HAP-1 (cell line): ENCODE results near the gene TAS2R9.

Experiments
- DNase-seq, 2 experiments: peaks; one replicate each; pipeline ENCODE4 v3.0.0-alpha.2; 2016 to 2020; ENCODE audit warnings: low spot score in 2 of 2
- H3K27me3 ChIP-seq: fragments of 250-450 bp; sonication (Bioruptor Pico); 2 replicates; pipeline ENCODE4 v1.5.1; 2020; ENCODE audit warnings: low read depth, mild to moderate bottlenecking, moderate library complexity
- H3K36me3 ChIP-seq: fragments of 250-450 bp; sonication (Bioruptor Pico); replicated peaks from 2 replicates; pipeline ENCODE4 v1.5.1; 2020; ENCODE audit warnings: mild to moderate bottlenecking
- H3K4me1 ChIP-seq: fragments of 250-450 bp; sonication (Bioruptor Pico); 2 replicates; pipeline ENCODE4 v1.5.1; 2020; ENCODE audit warnings: mild to moderate bottlenecking
- H3K4me3 ChIP-seq: fragments of 250-450 bp; sonication (Bioruptor Pico); 2 replicates; pipeline ENCODE4 v1.5.1; 2020; ENCODE audit warnings: mild to moderate bottlenecking, moderate library complexity
- H3K9me3 ChIP-seq: fragments of 250-450 bp; sonication (Bioruptor Pico); 2 replicates; pipeline ENCODE4 v1.5.1; 2020; ENCODE audit warnings: mild to moderate bottlenecking, moderate library complexity
- in situ Hi-C: fragments of 300-500 bp; cut with MboI; formaldehyde crosslinking; loops from 3 replicates; pipeline ENCODE4 v1.14.3; 2020; ENCODE audit warnings: low sequenced_read_pairs, inconsistent platforms, mixed read lengths

Gene TAS2R9

GRCh38 chr12:10810068-10810467, at the start of gene TAS2R9:
Gene TAS2R9, minus strand, starts transcription at chr12:10810168. Its CDS starts 93 bp downstream, at chr12:10810075.
- Histone ChIP-seq H3K4me1 (no peaks in the 10 kb centered on the region), H3K4me3 (no peak within 1 kb of the TSS), H3K9me3 (no peaks in the 10 kb centered on the region; the same call in 1 of the 2 replicates), H3K27me3 (peaks cover 15% of the 10 kb centered on the region), H3K36me3 (no peaks in the 10 kb centered on the region)
- in situ Hi-C loops = no loop called here
- no peak for DNase-seq

GRCh38 chr12:10855807-10856206, 45.8 kb upstream of the TAS2R9 start:
- in situ Hi-C loops = no loop called here
- H3K27me3 ChIP-seq = no peaks in the 10 kb centered on the region
- DNase-seq = no peak
- H3K4me3 ChIP-seq = no peak overlapping the region
- no peaks in the 10 kb centered on the region for H3K36me3 ChIP-seq
- peaks cover 6% of the 10 kb centered on the region for H3K9me3 ChIP-seq
- no peaks in the 10 kb centered on the region for H3K4me1 ChIP-seq

DNA sequence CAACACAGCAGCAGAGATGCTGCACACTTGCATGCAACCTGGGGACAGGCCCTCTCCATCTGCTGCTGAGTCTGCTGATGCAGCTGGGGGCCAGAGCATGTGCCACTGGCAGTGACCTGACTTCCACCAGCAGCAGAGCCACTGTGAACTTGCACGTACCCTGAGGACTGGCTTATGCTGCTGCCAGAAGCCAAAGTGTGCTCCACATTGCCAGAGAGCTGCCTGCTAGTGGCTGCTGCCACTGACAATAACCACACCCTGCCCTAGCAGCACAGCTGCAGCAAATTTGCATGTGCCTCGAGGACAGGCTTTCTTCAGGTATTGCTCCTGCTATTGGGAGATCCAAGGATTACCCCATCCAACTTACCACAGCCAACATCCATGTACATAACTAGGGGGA, 43.8 kb upstream of the TAS2R9 start:
- no peaks in the 10 kb centered on the region for H3K4me1 ChIP-seq
- no peak overlapping the region for H3K4me3 ChIP-seq
- H3K9me3 ChIP-seq = peaks cover 6% of the 10 kb centered on the region
- H3K36me3 ChIP-seq = no peaks in the 10 kb centered on the region
- in situ Hi-C loops = no loop called here
- DNase-seq = no peak
- no peaks in the 10 kb centered on the region for H3K27me3 ChIP-seq

DNA sequence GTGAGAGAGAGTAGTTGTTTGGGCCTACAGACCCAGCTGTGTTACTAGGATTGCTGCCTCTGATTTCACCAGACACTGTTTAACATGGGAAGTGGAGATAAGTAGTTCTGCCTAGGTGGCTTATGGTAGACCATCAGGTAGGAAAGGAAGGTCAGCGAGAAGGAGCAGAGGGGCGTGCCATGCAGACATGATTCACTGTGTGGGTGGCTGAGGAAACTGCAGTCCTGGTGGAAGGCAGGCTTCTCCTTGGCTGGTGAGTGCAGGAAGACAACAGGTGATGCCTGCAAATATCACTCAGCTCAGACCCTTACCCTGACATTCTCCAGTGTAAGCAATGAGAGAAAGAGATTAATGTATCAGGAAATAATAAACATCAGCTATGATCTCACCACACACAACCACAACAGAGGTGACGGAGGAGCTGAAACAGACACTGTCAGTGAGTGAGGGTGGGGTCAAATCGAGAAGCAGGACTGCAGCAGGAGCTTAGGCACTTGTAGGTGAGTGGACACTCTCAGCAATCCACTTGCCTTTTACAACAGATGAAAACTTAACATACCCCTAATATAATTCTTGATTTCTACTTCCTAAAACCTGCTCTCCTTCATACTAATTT, 41.4 kb upstream of the TAS2R9 start:
- peaks cover 3% of the 10 kb centered on the region; the same call in 1 of the 2 replicates for H3K9me3 ChIP-seq
- H3K4me1 ChIP-seq = no peaks in the 10 kb centered on the region
- no peak for DNase-seq
- H3K36me3 ChIP-seq = no peaks in the 10 kb centered on the region
- in situ Hi-C loops = no loop called here
- H3K27me3 ChIP-seq = no peaks in the 10 kb centered on the region
- H3K4me3 ChIP-seq = no peak overlapping the region

DNA sequence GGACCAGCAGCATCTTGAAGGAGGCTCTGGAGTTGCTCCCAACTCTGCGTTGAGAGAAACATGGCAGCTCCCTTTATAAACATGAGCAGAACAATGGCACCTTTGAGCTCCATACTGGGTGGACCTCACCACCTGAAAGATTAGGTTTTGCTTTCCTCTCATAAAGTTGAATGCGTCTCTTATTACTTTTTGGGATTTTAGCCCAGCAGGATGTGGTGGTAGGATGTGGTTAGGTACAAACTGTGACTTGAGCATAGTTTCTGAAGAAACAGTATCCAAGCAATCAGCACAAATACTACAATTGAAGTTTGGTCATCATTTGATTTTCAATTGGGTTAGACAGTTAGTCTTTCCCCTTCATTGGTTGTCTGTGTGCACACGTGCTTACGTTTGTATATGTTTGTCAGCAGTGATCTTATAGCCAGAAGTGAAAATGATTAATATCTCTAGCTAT, 39.5 kb upstream of the TAS2R9 start, which contains the start of gene PRR4:
PRR4 (minus strand) TSS at position 51 of the 454 bp plus-strand sequence; CDS start at position 13, 38 bp downstream.
- in situ Hi-C loops = no loop called here
- Histone ChIP-seq H3K36me3 (no peaks in the 10 kb centered on the region), H3K27me3 (no peaks in the 10 kb centered on the region), H3K9me3 (no peaks in the 10 kb centered on the region), H3K4me1 (no peaks in the 10 kb centered on the region), H3K4me3 (no peak within 1 kb of the TSS)
- DNase-seq = no peak

DNA sequence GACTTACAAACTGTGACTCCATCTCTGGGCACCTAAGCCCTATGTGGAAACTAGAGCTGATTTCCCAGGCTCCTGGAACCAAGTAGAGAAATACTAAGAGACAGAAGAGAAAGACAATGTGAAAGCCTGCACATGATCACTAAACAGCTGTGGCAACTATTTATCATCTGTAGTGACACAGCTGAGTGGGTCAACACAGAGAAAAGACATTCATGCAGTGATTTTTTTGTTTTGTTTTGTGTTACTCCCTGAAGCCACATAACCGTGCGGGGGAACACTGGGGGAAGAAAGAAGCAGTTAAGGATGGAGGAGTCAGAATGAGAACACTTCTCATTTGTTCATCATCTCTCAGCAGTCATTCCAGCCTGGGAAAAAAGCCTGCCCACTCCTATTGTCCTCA, 37.8 kb upstream of the TAS2R9 start:
- no peaks in the 10 kb centered on the region for H3K27me3 ChIP-seq
- in situ Hi-C loops = no loop called here
- no peaks in the 10 kb centered on the region for H3K9me3 ChIP-seq
- no peak overlapping the region for H3K4me3 ChIP-seq
- no peaks in the 10 kb centered on the region for H3K4me1 ChIP-seq
- no peaks in the 10 kb centered on the region for H3K36me3 ChIP-seq
- no peak for DNase-seq

GRCh38 chr12:10842862-10843261, 32.9 kb upstream of the TAS2R9 start:
- Histone ChIP-seq H3K4me1 (peaks cover 9% of the 10 kb centered on the region), H3K9me3 (no peaks in the 10 kb centered on the region), H3K36me3 (no peaks in the 10 kb centered on the region), H3K27me3 (no peaks in the 10 kb centered on the region), H3K4me3 (no peak overlapping the region)
- in situ Hi-C loops = no loop called here
- DNase-seq = no peak

DNA sequence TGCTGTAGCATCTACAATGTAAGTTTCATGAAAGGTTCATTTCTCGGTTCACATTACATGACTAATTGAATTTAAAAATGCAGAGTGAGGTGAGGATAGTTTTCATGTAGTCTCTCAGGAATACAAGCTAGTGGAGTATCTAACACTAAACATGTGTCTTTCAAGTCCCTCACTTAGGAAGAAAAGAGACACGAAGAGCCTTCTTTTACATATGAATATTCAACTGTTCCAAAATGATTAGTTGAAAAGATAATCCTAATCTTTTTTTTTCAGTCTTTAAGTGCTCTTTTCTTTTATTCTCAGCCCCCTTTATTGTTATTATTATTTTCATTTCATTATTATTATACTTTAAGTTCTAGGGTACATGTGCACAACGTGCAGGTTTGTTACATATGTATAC, 28.5 kb upstream of the TAS2R9 start:
- H3K9me3 ChIP-seq = no peaks in the 10 kb centered on the region
- H3K27me3 ChIP-seq = no peaks in the 10 kb centered on the region
- DNase-seq = peak in 1 of 2 experiments; percentile 91
- H3K36me3 ChIP-seq = no peaks in the 10 kb centered on the region
- peaks cover 9% of the 10 kb centered on the region for H3K4me1 ChIP-seq
- in situ Hi-C loops = no loop called here
- H3K4me3 ChIP-seq = no peak overlapping the region

GRCh38 chr12:10829994-10830393, 20.0 kb upstream of the TAS2R9 start:
- in situ Hi-C loops = no loop called here
- no peak for DNase-seq
- no peaks in the 10 kb centered on the region for H3K9me3 ChIP-seq
- no peaks in the 10 kb centered on the region; the same call in 1 of the 2 replicates for H3K4me1 ChIP-seq
- H3K27me3 ChIP-seq = peaks cover 4% of the 10 kb centered on the region
- H3K36me3 ChIP-seq = no peaks in the 10 kb centered on the region
- H3K4me3 ChIP-seq = no peak overlapping the region

DNA sequence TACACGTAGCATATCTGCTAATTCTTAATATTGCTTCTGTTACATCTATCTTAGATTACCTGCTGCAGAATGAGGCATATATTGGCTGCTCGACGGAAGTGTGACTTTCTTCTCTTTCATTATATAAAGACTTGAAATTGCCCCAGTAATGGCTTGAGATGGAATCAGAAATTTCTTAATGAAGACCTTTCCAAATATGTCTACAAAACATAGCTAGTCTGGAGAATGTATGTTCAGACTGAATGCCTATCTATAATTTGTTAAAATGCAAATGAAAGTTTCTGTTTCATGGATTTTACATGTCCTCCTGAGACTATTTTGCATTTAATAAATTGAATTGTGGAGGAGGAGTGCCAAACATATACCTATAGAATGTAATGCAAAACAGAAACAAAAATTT, 16.3 kb upstream of the TAS2R9 start, which contains the start of gene TAS2R10:
TAS2R10 (minus strand) TSS at position 101 of the 400 bp plus-strand sequence; CDS start at position 12, 89 bp downstream.
- no peak within 1 kb of the TSS for H3K4me3 ChIP-seq
- H3K4me1 ChIP-seq = no peaks in the 10 kb centered on the region; the same call in 1 of the 2 replicates
- H3K27me3 ChIP-seq = peaks cover 4% of the 10 kb centered on the region
- H3K36me3 ChIP-seq = no peaks in the 10 kb centered on the region
- H3K9me3 ChIP-seq = no peaks in the 10 kb centered on the region
- in situ Hi-C loops = no loop called here
- DNase-seq = no peak

DNA sequence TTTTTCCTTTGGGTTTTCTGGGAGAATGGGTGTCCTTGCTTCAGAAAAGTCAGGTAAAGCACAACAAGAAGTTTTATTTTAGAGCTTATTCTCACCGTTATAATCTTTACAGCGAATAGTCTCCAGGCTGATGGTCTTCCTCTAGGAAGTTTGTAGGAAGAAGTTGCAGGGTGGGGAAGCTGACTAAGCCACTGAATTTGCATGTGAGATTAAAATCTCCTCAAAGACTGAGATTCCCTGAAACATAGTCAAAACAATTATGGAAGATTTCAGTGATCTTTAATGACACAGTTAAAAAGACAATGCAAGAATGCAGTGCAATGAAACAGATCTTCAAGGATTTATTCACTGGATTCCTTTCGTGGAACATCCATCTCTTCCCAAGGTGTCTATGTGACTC, 15.0 kb upstream of the TAS2R9 start:
- H3K4me3 ChIP-seq = no peak overlapping the region
- H3K36me3 ChIP-seq = no peaks in the 10 kb centered on the region
- in situ Hi-C loops = no loop called here

DNA sequence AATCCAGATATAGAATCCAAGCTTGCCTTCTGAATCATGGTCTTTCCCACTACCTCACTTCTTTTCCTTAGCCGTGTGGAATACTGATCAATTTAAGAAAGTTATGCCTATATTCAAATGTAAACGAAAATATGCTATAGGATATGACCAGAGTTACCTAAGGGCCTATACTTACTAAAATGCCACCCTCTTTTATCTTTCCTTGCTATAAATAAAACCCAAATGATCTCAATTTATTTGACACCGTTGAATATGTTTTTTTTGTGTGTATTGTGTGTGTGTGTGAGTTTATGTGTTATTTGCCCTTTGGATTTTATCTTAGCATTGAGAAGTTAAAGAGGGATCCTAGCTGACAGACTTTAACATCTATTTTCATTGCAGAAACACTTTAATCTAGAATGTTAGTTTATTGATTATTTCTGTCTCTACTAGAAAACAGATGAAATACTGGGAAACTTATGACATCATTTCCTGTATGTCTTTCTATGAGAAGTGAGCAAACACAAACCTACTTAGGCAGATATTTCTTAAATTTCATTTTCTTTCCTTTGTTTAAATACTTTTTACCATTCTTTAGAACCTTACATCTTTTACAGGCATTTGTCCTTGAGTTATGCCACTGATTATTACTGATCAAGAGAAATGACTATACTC, 2.0 kb upstream of the TAS2R9 start:
- Histone ChIP-seq H3K27me3 (peaks cover 7% of the 10 kb centered on the region), H3K4me1 (no peaks in the 10 kb centered on the region), H3K36me3 (no peaks in the 10 kb centered on the region), H3K4me3 (no peak overlapping the region), H3K9me3 (no peaks in the 10 kb centered on the region; the same call in 1 of the 2 replicates)
- no peak for DNase-seq
- in situ Hi-C loops = no loop called here

More for the DNA sequence above, 15.0 kb upstream of the TAS2R9 start:
- Histone ChIP-seq H3K27me3 (peaks cover 4% of the 10 kb centered on the region), H3K9me3 (no peaks in the 10 kb centered on the region), H3K4me1 (no peaks in the 10 kb centered on the region; the same call in 1 of the 2 replicates)
- no peak for DNase-seq

DNA sequence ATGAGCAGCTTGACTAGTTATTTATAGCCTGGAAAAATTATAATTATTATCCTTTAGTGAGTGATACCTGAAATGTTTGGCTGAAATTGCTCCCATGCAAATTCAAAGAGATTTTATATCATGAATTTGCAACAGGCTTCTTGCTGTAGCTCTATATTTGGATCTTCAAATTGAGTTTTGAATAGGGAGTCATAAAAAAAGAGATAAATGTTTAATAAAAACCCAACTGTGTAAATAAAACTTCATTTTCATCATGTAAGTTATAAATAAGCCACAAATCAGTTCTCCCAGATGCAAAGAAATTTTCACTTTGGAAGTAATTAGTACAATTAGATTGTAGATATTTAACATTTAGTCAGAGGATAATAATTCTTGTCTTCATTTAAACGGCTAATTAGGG, 2.8 kb downstream of the TAS2R9 start, which contains the start of gene TAS2R8:
TAS2R8 (minus strand) TSS at position 101 of the 400 bp plus-strand sequence. CDS start 306 bp downstream, outside the sequence.
- Histone ChIP-seq H3K9me3 (no peaks in the 10 kb centered on the region), H3K4me3 (no peak within 1 kb of the TSS), H3K36me3 (no peaks in the 10 kb centered on the region), H3K27me3 (peaks cover 15% of the 10 kb centered on the region), H3K4me1 (no peaks in the 10 kb centered on the region)
- no peak for DNase-seq
- in situ Hi-C loops = no loop called here

DNA sequence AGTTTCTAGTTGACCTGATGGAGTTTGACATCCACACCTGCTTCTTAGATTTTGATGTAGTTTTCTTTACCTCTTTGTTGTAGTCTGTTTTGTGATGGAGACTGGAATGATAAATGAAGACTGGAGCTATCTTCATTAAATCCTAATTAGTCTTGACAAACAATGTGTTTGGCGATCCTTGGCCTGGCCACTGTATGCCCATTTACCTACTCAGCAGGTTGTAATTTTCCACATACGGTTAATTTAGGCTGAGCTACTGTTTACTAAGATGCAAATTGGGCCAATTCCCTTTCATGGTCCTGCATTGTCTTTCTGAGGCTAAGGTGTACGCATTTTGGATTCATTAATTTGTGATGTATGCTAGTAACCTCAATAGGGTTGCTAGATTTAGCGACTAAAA, 7.4 kb downstream of the TAS2R9 start, which contains the start of gene TAS2R7:
TAS2R7 (minus strand) TSS at position 41 of the 400 bp plus-strand sequence. CDS start 57 bp downstream, outside the sequence.
- peaks cover 13% of the 10 kb centered on the region; the same call in 1 of the 2 replicates for H3K27me3 ChIP-seq

More for the DNA sequence above, 7.4 kb downstream of the TAS2R9 start, which contains the start of gene TAS2R7:
- H3K9me3 ChIP-seq = no peaks in the 10 kb centered on the region
- no peak within 1 kb of the TSS for H3K4me3 ChIP-seq
- no peaks in the 10 kb centered on the region for H3K36me3 ChIP-seq
- no peaks in the 10 kb centered on the region for H3K4me1 ChIP-seq
- DNase-seq = no peak
- in situ Hi-C loops = no loop called here
